Measurements from ENCODE around the gene CLNK.

Gene CLNK

GRCh38 chr4:10655968-10656367, 28.6 kb downstream of the CLNK start:
- TF ChIP-seq CTCF (IDR thresholded peaks at IDR 0.05; ENCODE audit: low read depth, low read length): no peak
- H3K4me3 ChIP-seq (ENCODE audit: low read depth, low read length): no peak overlapping the region

GRCh38 chr4:10648479-10648878, 36.1 kb downstream of the CLNK start:
- no peak for TF ChIP-seq CTCF (IDR thresholded peaks at IDR 0.05; ENCODE audit: low read depth, low read length)
- no peak overlapping the region for H3K4me3 ChIP-seq (ENCODE audit: low read depth, low read length)

GRCh38 chr4:10647846-10648245, 36.7 kb downstream of the CLNK start:
- no peak overlapping the region for H3K4me3 ChIP-seq (ENCODE audit: low read depth, low read length)
- TF ChIP-seq CTCF (IDR thresholded peaks at IDR 0.05; ENCODE audit: low read depth, low read length): no peak

- no peak for TF ChIP-seq CTCF (IDR thresholded peaks at IDR 0.05; ENCODE audit: low read depth, low read length)
- H3K4me3 ChIP-seq (ENCODE audit: low read depth, low read length): no peak overlapping the region
Measured at GRCh38 chr4:10643600-10644425, 40.8 kb downstream of the CLNK start.

GRCh38 chr4:10640561-10641201, 43.9 kb downstream of the CLNK start:
- no peak for TF ChIP-seq CTCF (IDR thresholded peaks at IDR 0.05; ENCODE audit: low read depth, low read length)
- no peak overlapping the region for H3K4me3 ChIP-seq (ENCODE audit: low read depth, low read length)

GRCh38 chr4:10639664-10640063, 44.9 kb downstream of the CLNK start:
- TF ChIP-seq CTCF (IDR thresholded peaks at IDR 0.05; ENCODE audit: low read depth, low read length): no peak
- H3K4me3 ChIP-seq (ENCODE audit: low read depth, low read length): no peak overlapping the region

GRCh38 chr4:10639100-10639499, 45.5 kb downstream of the CLNK start:
- TF ChIP-seq CTCF (IDR thresholded peaks at IDR 0.05; ENCODE audit: low read depth, low read length): no peak
- H3K4me3 ChIP-seq (ENCODE audit: low read depth, low read length): no peak overlapping the region

Data from WI38 (cell line).